NK-92 treated with Interleukin-12 subunit alpha and Interleukin-12 subunit beta, amount 100 ng/mL, for 24 hours (cell line): ENCODE results near the gene CHST11.

ENCODE experiments used
- DNase-seq: peaks from one replicate; lab custom pipeline; 2025; lab: John Stamatoyannopoulos, UW

CHST11 gene

DNA sequence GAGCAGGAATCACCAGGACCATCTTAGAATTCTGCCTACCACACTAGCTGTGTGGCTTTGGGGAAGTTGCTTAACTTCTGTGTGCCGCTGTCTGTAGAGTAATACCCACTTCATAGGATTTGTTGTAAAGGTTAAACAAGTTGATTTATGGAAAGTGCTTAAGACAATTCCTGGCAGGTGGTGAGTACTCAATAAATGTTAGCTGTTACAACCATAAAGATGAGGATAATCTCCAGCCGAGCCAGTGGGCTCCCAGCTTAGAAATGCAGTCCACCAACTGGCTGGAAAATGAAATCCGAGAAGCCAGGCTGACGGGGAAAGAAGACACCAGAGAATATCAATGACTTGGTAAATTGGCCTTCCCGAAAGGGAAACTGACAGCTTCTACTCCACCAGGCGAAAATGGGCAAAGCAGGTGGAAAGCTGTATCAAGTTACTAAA lies 173.5 kb downstream of the CHST11 start:
- no peak for DNase-seq

DNA sequence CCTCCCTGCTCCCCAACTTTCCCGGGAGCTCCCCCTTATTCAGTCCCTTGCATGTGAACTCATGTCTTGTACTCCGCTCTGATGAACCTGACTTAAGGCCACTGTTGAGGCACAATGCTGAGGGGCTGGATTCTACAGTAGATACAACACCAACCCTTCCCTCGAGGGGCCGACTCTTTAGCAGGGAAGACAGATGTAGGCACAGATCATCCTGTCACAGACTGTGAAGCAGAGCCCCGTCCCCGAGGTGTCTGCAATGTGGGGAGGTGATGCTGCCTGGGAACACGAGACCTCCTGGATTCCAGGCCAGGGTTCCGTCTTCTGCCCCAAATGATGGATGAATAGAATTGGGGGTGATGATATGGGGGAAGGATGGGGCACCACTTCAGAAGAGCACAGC lies 175.1 kb downstream of the CHST11 start:
- no peak for DNase-seq

DNA sequence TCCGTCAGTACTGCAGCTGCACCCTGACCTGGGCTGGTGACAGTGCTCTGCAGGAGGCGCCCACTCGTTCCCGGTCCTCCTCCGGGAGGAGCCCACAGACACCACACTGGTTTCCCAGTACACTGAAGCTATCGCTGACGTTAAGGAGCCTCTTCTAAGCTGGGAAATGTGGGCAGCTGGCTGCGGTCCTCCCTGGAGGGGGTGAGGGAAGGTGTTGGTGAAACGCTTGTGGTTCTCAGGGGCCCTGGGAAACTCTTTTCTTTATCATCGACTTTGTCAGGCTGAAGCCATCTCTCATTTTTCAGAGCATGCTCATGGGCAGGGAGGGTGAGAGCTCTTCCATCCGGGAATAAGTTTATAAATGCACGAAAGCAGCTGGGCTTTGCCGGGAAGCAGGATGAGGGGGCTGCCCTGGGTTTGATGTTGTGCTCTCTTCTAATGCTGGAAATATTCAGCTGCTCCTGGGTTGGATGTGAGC lies 176.0 kb downstream of the CHST11 start:
- no peak for DNase-seq

DNA sequence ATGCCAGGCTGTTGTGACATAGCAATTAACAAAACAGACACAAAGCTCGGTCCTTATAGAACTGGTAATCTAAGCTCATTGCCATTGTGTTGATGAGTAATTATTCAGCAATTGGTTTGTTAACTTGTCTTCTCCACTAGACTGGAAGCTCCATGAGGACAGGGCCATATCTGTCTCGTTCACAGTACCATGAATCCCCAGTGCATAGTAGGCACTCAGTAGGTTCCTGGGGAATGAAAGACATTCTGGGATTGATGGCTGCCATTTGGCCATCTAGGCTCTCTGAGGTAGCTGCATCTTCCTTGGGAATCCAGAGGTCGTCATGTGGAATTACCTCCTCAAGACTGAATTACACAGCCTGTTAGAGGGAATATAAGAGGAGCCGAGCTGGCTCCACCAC lies 177.3 kb downstream of the CHST11 start:
- no peak for DNase-seq

DNA sequence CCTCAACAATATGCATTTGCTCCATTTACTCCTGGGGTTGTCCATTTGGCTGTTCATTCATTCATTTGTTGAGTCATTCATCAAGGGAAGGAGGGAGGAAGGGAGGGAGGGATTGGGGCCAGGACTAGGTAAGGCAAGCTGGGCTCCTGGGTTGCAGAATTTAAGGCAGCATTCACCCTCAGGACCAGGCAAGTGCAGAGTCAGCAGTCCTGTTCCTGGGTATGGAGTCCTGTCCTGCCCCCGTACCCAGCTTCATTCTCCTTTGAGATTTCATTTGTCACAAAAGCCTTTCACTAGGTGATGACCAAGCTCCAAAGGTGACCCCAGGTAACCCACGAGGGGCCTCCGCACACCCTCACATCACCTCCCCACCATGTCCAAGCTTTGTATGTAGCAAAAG lies 178.1 kb downstream of the CHST11 start:
- no peak for DNase-seq

DNA sequence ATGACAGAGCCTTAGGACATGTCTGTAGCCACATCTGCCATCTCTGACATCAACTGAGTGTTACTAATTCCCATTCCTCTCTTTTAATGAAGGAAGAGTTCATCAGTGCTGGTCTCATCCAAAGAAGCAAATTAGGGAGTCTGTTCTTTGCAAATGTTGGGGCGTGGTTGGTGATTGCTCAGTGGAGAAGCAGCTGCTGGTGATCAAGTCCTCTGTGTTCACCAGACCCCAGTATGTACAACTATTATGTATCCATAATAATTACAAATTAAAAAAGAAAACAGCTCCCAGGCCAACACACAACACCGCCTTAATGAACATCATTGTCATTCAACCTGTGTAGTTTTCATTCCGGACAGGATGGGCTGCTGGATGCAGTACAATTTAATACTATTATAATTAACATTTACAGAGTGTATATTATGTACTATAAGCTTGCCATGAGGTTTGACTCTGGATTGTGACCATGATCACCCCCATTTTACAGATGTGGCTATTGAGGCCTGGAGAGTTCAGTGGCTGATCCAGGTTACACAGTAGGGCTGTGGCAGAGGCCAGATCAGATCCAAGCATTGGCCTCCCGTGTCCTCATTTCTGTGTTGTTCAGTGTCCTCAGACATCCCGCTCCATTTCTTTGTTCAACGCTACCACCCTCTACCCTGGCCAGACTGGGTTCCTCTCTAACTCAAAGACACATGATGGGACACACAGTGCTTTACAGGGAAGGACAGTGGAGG lies 179.0 kb downstream of the CHST11 start:
- DNase-seq, result no peak

DNA sequence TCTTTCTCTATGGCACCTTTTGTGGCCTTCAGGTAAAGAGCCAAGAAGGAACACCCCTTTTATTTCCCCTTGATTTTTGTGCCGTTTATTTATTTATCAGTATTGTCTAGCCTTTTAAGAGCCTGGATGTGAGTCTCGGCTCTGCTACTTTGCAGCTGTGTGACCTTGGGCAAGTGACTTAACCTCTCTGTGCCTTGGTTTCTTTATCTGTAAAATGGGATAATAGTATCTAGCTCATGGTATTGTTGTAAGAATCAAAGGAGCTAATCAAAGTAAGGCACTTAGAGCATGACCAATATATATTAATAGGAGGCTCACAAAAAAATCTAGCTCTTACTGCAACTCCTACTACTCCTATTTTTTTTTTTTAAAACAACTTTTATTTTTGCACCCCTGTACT lies 179.7 kb downstream of the CHST11 start:
- DNase-seq, result no peak

DNA sequence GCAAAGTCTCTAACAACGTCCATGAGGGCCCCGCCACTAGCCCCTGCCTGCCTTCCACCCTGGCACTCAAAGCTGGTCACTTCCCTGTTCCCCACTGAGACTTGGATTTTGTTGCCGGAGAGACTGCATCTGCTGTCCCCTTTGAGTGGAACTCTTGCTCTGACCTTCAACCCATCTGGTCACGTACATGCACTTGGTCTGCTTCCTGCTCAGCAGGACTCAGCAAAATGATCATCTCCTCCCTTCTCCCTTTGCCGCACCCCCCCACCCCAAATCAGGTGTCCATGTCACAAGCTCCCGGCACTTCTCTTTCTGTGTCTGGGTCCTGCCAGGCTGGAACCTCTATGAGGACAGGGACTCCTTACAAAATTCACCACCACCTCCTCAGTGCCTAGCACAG lies 180.9 kb downstream of the CHST11 start:
- no peak for DNase-seq

DNA sequence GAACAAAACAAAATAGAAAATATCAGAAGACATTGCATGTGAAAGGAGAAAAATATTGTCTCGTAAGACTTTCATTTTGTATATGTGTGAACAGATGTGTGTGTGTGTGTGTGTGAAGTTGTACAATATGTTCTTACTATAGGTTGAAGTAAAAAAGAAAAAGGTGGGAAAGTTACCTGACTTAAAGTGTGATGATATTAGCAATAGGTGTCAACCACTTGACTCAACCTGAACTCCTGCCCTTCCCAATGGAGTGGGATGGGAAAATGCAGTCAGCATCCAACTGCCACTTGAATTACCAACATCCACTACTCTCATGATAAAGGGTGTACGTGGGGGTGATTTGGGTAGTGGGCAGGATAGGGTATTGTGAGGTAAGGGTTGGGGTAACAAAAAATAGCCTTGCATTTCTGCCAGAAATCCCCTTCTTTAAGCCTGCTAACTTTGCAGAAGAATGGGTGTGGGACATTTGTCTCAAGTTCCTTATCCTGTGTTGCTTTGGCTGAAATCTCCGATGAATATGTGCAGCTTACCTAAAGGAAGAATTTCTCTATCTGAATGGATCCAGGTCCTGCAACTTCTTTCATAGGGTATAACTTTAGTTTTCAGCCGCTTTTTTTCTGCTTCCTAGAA lies 181.6 kb downstream of the CHST11 start:
- DNase-seq, result no peak

DNA sequence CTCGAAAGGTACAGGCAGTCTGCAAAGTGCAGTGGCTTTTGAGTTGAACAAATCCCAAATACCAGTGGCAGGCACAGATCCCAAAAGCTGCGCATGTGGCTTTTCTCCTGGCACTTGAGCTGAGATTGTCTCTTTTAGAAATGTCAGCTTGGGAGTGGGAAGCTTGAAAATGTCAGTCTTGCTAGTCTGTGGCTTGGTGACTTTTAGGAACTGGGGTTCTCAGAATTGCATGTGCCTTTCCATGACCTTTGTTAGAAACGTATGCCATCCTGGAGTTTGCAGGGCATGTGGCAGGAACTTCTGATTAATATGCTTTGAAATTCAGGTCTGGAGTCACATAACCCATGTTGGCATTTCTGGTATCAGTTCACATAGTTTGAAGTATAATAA lies 182.1 kb downstream of the CHST11 start:
- no peak for DNase-seq

DNA sequence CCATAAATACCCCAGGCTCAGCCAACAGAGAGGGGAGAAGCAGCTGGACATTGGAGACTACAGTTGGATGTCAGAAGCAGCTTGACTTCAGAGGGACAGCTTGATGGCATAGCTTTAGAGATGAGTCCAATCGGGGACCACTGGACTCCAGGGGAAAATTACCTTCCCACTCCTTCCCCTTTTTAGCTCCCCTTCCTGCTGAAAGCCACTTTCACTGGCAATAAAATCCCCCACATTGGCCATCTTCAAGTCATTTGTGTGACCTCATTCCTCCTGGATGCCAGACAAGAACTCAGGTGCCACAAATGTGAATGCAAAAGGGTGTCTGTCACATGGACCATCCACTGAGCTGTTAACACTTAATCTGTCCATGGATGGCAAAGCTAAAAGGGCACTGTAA lies 184.2 kb downstream of the CHST11 start:
- DNase-seq, result no peak

DNA sequence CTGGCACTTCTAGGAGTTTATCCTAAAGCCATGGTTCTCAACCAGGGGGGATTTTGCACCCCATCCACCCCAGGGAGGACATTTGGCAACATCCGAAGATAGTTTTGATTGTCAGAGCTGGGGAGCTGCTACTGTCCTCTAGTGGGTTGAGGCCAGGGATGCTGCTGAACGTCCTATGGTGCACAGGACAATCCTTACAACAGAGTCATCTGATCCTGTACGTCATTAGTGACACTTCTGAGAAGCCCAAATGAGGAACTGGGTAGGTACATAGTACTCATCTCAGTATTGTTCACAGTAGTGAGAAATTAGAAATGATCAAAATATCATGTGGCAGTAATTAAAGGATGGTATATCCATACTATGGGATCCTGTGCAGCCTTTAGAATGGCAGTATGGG lies 185.1 kb downstream of the CHST11 start:
- no peak for DNase-seq

DNA sequence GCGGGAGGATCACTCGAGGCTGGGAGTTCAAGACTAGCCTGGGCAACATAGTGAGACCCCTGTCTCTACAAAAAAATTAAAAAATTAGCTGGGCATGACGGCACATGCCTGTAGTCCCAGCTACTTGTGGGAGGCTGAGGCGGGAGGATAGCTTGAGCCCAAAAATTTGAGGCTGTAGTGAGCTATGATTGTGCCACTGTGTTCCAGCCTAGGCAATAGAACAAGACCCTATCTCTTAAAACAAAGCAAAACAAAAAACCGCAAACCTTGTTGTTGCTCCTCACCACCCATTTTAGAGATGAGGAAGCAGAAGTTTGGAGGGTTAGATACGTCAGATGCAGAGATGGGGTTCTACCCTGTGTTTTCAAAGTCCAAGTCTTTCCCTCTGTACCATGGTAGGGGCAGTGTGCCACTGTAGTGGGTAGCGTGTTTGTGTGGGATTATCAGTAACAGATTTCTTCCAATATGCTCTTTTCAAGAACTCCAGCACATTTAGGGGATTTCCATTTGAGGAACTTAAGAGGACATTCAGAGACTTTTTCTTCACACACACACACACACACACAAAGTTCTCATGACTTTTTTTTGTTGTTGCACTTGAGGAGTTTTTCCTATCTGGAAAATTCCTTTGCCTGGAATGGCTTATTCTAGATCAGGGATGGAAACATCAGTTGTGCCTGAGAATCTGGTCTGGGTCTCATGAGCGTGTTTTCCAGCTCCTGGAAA lies 186.5 kb downstream of the CHST11 start:
- DNase-seq, result no peak

DNA sequence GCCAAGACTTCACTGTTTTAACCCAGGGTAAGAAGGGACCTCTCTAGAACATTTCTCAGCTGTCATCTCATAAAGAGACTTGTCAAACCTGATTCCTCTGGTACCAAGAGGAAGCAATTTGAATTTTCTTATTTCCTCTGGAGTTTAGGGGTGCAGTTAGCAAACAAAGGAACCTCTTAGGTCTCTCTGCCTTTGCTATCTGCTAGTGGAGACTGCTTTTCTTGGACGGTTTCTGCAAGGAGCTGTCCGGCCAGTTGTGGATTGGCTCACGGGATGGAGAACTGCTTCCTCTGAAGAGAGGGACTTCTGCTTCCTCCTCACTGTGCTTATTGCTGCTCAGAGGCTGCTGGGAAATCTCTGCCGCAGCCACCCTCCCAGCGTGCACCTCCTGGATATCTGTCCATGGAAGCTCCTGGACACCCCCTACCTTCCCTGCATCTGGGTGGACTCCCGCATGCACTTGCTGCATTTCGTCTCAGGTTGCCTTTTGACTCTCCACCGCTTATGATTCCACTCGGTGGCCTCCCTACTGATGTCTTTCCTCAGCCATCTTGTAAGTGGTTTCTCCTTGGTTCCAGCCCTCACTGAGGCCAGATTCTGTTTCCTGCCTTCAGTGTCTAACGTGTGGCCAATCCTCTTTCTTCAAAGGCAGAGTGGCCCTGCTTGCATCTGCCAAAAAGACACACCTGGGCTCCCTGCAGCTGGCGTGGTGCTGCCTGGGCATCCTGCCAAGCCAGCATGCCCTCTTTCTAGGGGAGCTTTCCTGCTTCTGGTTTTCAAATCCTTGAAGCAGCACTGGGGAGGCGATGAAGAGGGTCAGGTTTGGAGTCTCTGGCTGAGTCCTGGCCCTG lies 187.3 kb downstream of the CHST11 start:
- DNase-seq, result no peak

DNA sequence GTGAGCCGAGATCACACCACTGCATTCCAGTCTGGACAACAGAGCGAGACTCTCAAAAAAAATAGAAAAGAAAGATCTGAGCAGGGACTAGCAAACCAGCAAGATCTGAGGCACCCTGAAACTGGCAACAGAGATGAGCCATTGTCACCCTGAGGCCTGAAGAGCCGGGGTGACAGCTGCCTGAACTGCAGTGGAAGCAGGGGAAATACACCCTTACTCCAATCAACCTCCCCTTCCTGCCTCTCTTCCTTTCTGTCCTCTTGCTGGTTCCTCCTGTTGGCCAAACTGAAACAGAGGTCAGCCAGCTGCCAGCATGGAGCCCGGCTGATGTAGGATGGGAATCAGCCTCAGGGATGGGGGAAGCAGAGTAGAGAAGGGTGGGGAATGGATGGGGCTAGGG lies 192.0 kb downstream of the CHST11 start:
- DNase-seq, result no peak

DNA sequence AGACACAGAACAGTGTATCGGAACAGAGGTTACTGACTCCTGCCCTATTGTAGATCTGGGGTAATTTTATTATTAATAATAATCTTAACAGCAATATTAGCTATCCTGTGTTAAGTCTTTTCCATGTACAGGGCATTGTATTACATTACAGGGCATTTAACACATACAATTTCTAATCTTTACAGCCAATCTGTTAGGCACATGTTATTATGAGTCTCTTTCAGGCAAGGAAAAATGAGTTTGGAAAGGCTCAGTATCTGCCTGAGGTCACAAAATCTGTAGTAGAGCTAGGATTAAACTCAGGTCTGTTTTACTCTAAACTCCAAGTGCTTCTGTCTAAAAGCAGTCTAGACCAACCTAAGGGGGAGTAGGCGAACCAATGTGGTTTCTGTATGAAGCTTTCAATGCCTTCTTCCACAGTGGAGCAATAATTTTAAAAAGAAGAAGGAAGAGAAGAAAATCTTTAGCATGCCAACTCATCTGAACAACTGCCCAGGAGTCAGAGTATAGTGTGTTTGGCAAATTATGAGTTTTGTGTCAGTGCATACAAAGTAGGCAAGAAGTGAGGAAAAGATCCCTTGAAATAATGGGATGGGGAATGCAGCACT lies 192.6 kb downstream of the CHST11 start:
- DNase-seq, result no peak

DNA sequence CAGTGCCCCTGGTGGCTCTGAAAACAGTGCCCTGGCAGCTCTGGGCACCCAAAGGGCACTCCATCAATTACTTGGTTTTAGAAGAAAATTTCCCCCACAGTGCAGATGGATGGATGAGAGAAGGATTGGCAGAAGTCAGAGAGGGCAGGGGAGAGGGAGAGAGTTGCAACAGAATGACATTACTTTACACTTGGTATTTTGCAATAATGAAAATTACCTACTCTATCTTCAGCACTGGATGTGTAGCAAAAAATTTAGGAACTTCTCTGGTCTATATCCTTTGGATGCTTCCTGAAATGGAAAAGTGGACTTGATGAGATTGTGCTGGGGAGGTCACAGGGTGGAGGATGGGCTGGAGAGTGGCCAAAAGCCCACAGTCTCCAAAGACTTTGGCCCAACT lies 193.2 kb downstream of the CHST11 start:
- no peak for DNase-seq

DNA sequence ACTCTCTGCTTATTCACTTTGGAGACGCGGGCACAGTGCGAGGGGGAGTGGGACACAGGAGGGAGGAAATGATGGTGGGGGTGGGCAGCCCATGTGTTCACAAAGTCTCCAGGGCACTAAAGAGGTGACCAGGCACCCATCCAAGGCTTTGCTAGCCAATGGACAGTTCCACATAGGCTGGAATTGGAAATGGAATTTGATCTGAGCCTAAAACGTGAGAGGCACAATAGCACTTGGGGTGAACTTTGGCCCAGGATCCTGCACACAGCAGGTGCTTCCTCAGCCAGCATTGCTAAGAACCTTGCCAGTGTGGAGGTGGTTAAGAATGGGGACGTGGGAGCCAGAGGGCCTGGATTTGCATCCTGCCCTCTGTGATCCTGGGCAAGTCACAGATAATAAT lies 193.8 kb downstream of the CHST11 start:
- DNase-seq, result no peak

DNA sequence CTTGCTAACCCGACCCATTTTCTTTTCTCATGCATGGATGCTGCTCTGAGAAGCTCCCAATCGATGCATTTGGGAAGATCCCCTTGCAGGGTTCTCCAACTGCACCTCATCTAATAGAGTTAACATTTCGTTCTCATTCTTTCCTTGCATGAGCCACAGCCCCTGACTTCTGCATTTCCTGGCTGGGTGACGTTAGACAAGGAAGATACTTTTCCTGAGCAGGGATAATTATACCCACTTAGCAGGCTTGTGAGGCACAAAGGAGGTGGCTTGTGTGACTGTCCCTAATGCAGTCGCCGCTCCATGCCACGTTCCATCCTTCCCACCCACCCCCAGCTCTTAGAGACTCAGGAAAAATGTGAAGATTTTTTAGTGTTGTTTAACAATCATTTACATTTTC lies 195.1 kb downstream of the CHST11 start:
- no peak for DNase-seq

DNA sequence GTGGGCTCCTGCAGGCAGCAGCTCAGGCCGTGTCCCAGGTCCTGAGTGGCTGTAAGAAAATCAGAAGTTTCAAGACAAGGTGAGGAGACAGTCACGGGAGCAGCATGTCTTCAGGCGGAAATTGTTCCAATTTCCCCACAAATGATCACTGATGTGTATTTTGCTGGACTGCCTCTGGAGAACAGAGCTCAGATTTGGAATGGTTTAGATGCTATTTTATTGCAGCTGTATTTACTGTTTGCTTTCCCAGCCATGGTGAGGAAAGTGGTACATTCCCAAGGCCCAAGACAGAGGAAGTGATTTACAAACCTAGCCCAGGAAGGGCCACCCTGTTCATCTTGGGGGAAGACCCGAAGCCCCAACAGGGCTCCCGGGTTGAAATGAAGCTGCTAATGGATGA lies 195.6 kb downstream of the CHST11 start:
- DNase-seq, result no peak

DNA sequence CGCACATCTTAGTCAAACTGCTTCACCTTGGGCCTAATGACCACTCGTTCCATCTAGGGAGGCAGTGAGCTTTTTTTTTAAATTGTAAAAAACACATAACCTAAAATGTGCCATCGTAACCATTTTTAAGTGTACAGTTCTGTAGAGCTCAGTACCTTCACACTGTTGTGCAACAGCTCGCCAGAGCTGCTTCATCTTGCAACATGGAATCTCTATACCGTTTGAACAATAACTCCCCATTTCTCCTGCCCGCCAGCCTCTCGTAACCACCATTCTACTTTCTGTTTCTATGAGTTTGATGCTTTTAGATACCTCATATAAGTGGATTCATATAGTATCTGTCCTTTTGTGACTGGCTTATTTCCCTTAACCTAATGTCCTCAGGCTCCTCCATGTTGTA lies 196.2 kb downstream of the CHST11 start:
- DNase-seq, result no peak
